H9 (cell line): Measurements from ENCODE around the gene C15orf40. TPM values are rescaled to one million over a fixed set of nuclear protein-coding genes. Genes with fewer than 3 reads are reported as not detected.

ENCODE experiments used
- DNase-seq: peaks from one replicate; pipeline ENCODE4 v3.0.0-alpha.2; 2017
- H2AFZ ChIP-seq: one replicate; pipeline ENCODE4 v1.6.1; 2013; ENCODE audit warnings: mild to moderate bottlenecking, low read length, control low read depth, moderate library complexity
- H2AK5ac ChIP-seq: 2 replicates; pipeline ENCODE4 v1.6.1; 2013; ENCODE audit warnings: low read length, control low read depth, mixed read lengths; ENCODE audit not compliant: insufficient read length
- H2BK120ac ChIP-seq: one replicate; pipeline ENCODE4 v1.6.1; 2013; ENCODE audit warnings: low read depth, mild to moderate bottlenecking, low read length, control low read depth, inconsistent platforms; ENCODE audit not compliant: poor library complexity, severe bottlenecking
- H2BK12ac ChIP-seq: 2 replicates; pipeline ENCODE4 v1.6.1; 2013; ENCODE audit warnings: low read length, control low read depth, mixed read lengths, low read depth; ENCODE audit not compliant: insufficient read length
- H2BK15ac ChIP-seq: 2 replicates; pipeline ENCODE4 v1.6.1; 2013; ENCODE audit warnings: low read depth, low read length, control low read depth
- H2BK20ac ChIP-seq: one replicate; pipeline ENCODE4 v1.6.1; 2013; ENCODE audit warnings: low read depth, mild to moderate bottlenecking, low read length, control low read depth, inconsistent platforms; ENCODE audit not compliant: poor library complexity, severe bottlenecking
- H2BK5ac ChIP-seq: 2 replicates; pipeline ENCODE4 v1.6.1; 2013; ENCODE audit warnings: low read length, control low read depth, mixed read lengths; ENCODE audit not compliant: insufficient read length
- H3K14ac ChIP-seq: 2 replicates; pipeline ENCODE4 v1.6.1; 2013; ENCODE audit warnings: low read length, control low read depth; ENCODE audit not compliant: insufficient read depth
- H3K18ac ChIP-seq: 2 replicates; pipeline ENCODE4 v1.6.1; 2013; ENCODE audit warnings: low read depth, mild to moderate bottlenecking, mixed read lengths, low read length, control low read depth; ENCODE audit not compliant: insufficient read length
- H3K23ac ChIP-seq: 2 replicates; pipeline ENCODE4 v1.6.1; 2013; ENCODE audit warnings: low read length, control low read depth, mixed read lengths, low read depth; ENCODE audit not compliant: insufficient read length
- H3K23me2 ChIP-seq: 2 replicates; pipeline ENCODE4 v1.6.1; 2013; ENCODE audit warnings: low read depth, mild to moderate bottlenecking, mixed read lengths, low read length, control low read depth; ENCODE audit not compliant: insufficient read length, poor library complexity, severe bottlenecking
- H3K27ac ChIP-seq: 2 replicates; pipeline ENCODE4 v1.5.1; 2013; ENCODE audit warnings: low read length, control low read depth, mixed read lengths, low read depth; ENCODE audit not compliant: insufficient read length
- H3K27me3 ChIP-seq: 2 replicates; pipeline ENCODE4 v1.6.1; 2013; ENCODE audit warnings: low read length, control low read depth, inconsistent platforms; ENCODE audit not compliant: insufficient read depth
- H3K4ac ChIP-seq: 2 replicates; pipeline ENCODE4 v1.6.1; 2013; ENCODE audit warnings: low read depth, mild to moderate bottlenecking, control low read depth, inconsistent platforms, low read length, moderate library complexity
- H3K4me1 ChIP-seq: 2 replicates; pipeline ENCODE4 v1.6.1; 2013; ENCODE audit warnings: low read length, control low read depth, inconsistent platforms; ENCODE audit not compliant: insufficient read depth
- H3K4me2 ChIP-seq: 2 replicates; pipeline ENCODE4 v1.6.1; 2013; ENCODE audit warnings: low read length, control low read depth, mixed read lengths; ENCODE audit not compliant: insufficient read length, insufficient read depth
- H3K56ac ChIP-seq: 2 replicates; pipeline ENCODE4 v1.6.1; 2013; ENCODE audit warnings: low read depth, mild to moderate bottlenecking, mixed read lengths, low read length, control low read depth; ENCODE audit not compliant: insufficient read length
- H3K79me1 ChIP-seq: 2 replicates; pipeline ENCODE4 v1.6.1; 2013; ENCODE audit warnings: low read depth, mild to moderate bottlenecking, moderate library complexity, low read length, control low read depth, inconsistent platforms; ENCODE audit not compliant: insufficient read depth, poor library complexity, severe bottlenecking
- H3K79me2 ChIP-seq: 2 replicates; pipeline ENCODE4 v1.6.1; 2013; ENCODE audit warnings: low read length, control low read depth, inconsistent platforms; ENCODE audit not compliant: insufficient read depth
- H3K9ac ChIP-seq: 2 replicates; pipeline ENCODE4 v1.6.1; 2013; ENCODE audit warnings: low read length, control low read depth, mixed read lengths; ENCODE audit not compliant: insufficient read length; ENCODE audit errors: extremely low read depth
- H3K9me3 ChIP-seq: one replicate; pipeline ENCODE4 v1.6.1; 2013; ENCODE audit warnings: low read depth, low read length, inconsistent platforms; ENCODE audit not compliant: control insufficient read depth
- H3T11ph ChIP-seq: one replicate; pipeline ENCODE4 v1.6.1; 2013; ENCODE audit warnings: mild to moderate bottlenecking, low read length, control low read depth, inconsistent platforms
- H4K20me1 ChIP-seq: one replicate; pipeline ENCODE4 v1.6.1; 2013; ENCODE audit not compliant: control insufficient read depth, insufficient read length, insufficient read depth
- H4K5ac ChIP-seq: 2 replicates; pipeline ENCODE4 v1.6.1; 2013; ENCODE audit warnings: low read depth, mild to moderate bottlenecking, mixed read lengths, low read length, control low read depth; ENCODE audit not compliant: insufficient read length
- H4K8ac ChIP-seq: replicated peaks from 2 replicates; pipeline ENCODE4 v1.6.1; 2013; ENCODE audit warnings: low read length, control low read depth, mixed read lengths, low read depth; ENCODE audit not compliant: insufficient read length
- H4K91ac ChIP-seq: 2 replicates; pipeline ENCODE4 v1.6.1; 2013; ENCODE audit warnings: low read depth, mild to moderate bottlenecking, moderate library complexity, mixed read lengths, low read length, control low read depth; ENCODE audit not compliant: insufficient read length
- H3K27ac Mint-ChIP-seq, 3 experiments: 2 replicates in 2 of 3; 3 replicates in 1 of 3; pipeline ENCODE4 v1.8.0; 2020 to 2021; ENCODE audit warnings: mixed read lengths in 3 of 3, mild to moderate bottlenecking in 1 of 3, moderate library complexity in 1 of 3
- H3K27me3 Mint-ChIP-seq: 2 replicates; pipeline ENCODE4 v1.8.0; 2021; ENCODE audit warnings: low read depth, mild to moderate bottlenecking, moderate library complexity, mixed read lengths
- H3K36me3 Mint-ChIP-seq, 3 experiments: 2 replicates in 2 of 3; 3 replicates in 1 of 3; pipeline ENCODE4 v1.8.0; 2020 to 2021; ENCODE audit warnings: low read depth in 3 of 3, mixed read lengths in 3 of 3; ENCODE audit not compliant: insufficient read depth in 1 of 3
- H3K4me1 Mint-ChIP-seq, 2 experiments: 2 replicates each; pipeline ENCODE4 v1.8.0; 2020; ENCODE audit warnings: mixed read lengths in 2 of 2
- H3K4me3 Mint-ChIP-seq, 2 experiments: 2 replicates in 1 of 2; 3 replicates in 1 of 2; pipeline ENCODE4 v1.8.0; 2020 to 2021; ENCODE audit warnings: mild to moderate bottlenecking in 2 of 2, mixed read lengths in 2 of 2, moderate library complexity in 1 of 2
- H3K9me3 Mint-ChIP-seq, 2 experiments: 2 replicates in 1 of 2; 3 replicates in 1 of 2; pipeline ENCODE4 v1.8.0; 2020; ENCODE audit warnings: mild to moderate bottlenecking in 2 of 2, mixed read lengths in 2 of 2, moderate library complexity in 1 of 2
- CTCF ChIP-seq: fragments of 200-600 bp; sonication (generic); conservative IDR thresholded peaks from 3 replicates; pipeline ENCODE4 v1.8.0; 2021; ENCODE audit warnings: antibody characterized with exemption, mild to moderate bottlenecking
- WGBS: extraction: QIAGEN DNeasy Blood & Tissue Kit; methylation state at CpG from one replicate; pipeline ENCODE4 v1.1.7; 2013; ENCODE audit warnings: missing lambda C conversion rate, low lambda C conversion rate, mixed read lengths; ENCODE audit not compliant: insufficient read length; ENCODE audit errors: extremely low coverage; 5-methylcytosine and 5-hydroxymethylcytosine counted together
- total RNA-seq: library from RNA; stranded (reverse); gene quantifications from 2 replicates; pipeline ENCODE4 v1.2.1, GENCODE V29; 2021

Gene C15orf40
- total RNA-seq, 1 experiment from 2014 or later = 11.5 TPM

- no peak overlapping the region for H4K5ac ChIP-seq
- H2AK5ac ChIP-seq = no peak overlapping the region
- H3K9me3 ChIP-seq = no peaks in the 10 kb centered on the region
- H3K4me1 ChIP-seq = no peaks in the 10 kb centered on the region
- H2BK15ac ChIP-seq = no peak overlapping the region
- H4K8ac ChIP-seq = no peak overlapping the region
- H3K27ac ChIP-seq = no peak overlapping the region
- H4K91ac ChIP-seq = no peak overlapping the region
- no peak for TF ChIP-seq CTCF
- H2BK12ac ChIP-seq = no peak overlapping the region
- Mint-ChIP-seq H3K4me3 (no peak overlapping the region), H3K9me3 (peaks cover 5 to 10% of the 10 kb centered on the region in 2 experiments; a peak in 3 of 5 replicates), H3K27me3 (peaks cover 2% of the 10 kb centered on the region; the same call in 1 of the 2 replicates), H3K36me3 (peaks cover 10 to 42% (median 37%) of the 10 kb centered on the region in 3 experiments), H3K4me1 (peaks cover 17 to 19% of the 10 kb centered on the region in 2 experiments), H3K27ac (no peak overlapping the region)
- no peak overlapping the region for H3K4ac ChIP-seq
- no peak overlapping the region for H3K23ac ChIP-seq
- H3K18ac ChIP-seq = no peak overlapping the region
- no peak overlapping the region for H2BK120ac ChIP-seq
- no peak overlapping the region for H3K4me2 ChIP-seq
- no peaks in the 10 kb centered on the region for H3K79me1 ChIP-seq
- no peaks in the 10 kb centered on the region for H3K27me3 ChIP-seq
- H2BK20ac ChIP-seq = no peak overlapping the region
- no peak overlapping the region for H3K56ac ChIP-seq
- no peak overlapping the region for H2AFZ ChIP-seq
- H3K79me2 ChIP-seq = no peaks in the 10 kb centered on the region
- no peak for DNase-seq
- no peak overlapping the region for H2BK5ac ChIP-seq
- no CpG with 5 or more reads among the region's 5 CpGs for WGBS
- H3K14ac ChIP-seq = no peak overlapping the region
- H3K23me2 ChIP-seq = peaks cover 1% of the 10 kb centered on the region
- no peak overlapping the region for H3K9ac ChIP-seq
- no peaks in the 10 kb centered on the region for H4K20me1 ChIP-seq
- H3T11ph ChIP-seq = no peak overlapping the region
Observed at GRCh38 chr15:83016906-83017305, 5.5 kb upstream of the C15orf40 start.
